Subcutaneous abdominal adipose tissue (tissue), 5 donors: ENCODE data around the gene RHOT1.
"Not testable (repeated sequence)": the region's sequence is repeated elsewhere in the genome, so short reads cannot be mapped to it uniquely, and the experiment has no call there.

ENCODE experiments used
- H3K27ac ChIP-seq: one replicate; pipeline ENCODE4 v1.7.0; 2013; ENCODE audit warnings: low read depth, mild to moderate bottlenecking, inconsistent platforms, low read length, moderate library complexity
- H3K27me3 ChIP-seq, 5 donors: one replicate each; pipeline ENCODE4 v1.7.0; 2013; ENCODE audit warnings: low read length in 5 of 5, inconsistent platforms in 1 of 5; ENCODE audit not compliant: control insufficient read depth in 5 of 5, insufficient read depth in 4 of 5
- H3K36me3 ChIP-seq, 5 donors: one replicate each; pipeline ENCODE4 v1.7.0; 2013; ENCODE audit warnings: low read length in 5 of 5; ENCODE audit not compliant: control insufficient read depth in 5 of 5, insufficient read depth in 5 of 5
- H3K4me1 ChIP-seq, 5 donors: one replicate each; pipeline ENCODE4 v1.7.0; 2013; ENCODE audit warnings: low read length in 5 of 5, mild to moderate bottlenecking in 3 of 5, moderate library complexity in 1 of 5; ENCODE audit not compliant: control insufficient read depth in 5 of 5, insufficient read depth in 5 of 5
- H3K4me3 ChIP-seq, 5 donors: one replicate each; pipeline ENCODE4 v1.7.0; 2013; ENCODE audit warnings: low read length in 5 of 5, low read depth in 1 of 5
- H3K9ac ChIP-seq, 5 donors: one replicate each; pipeline ENCODE4 v1.7.0; 2013; ENCODE audit warnings: low read length in 5 of 5, mild to moderate bottlenecking in 4 of 5, moderate library complexity in 3 of 5
- H3K9me3 ChIP-seq, 5 donors: one replicate each; pipeline ENCODE4 v1.7.0; 2013; ENCODE audit warnings: low read length in 5 of 5; ENCODE audit not compliant: control insufficient read depth in 5 of 5
- donor health status: healthy.
- donor health status: healthy.
- donor health status: healthy.
- donor health status: healthy.
- donor health status: healthy.

The RHOT1 gene

DNA sequence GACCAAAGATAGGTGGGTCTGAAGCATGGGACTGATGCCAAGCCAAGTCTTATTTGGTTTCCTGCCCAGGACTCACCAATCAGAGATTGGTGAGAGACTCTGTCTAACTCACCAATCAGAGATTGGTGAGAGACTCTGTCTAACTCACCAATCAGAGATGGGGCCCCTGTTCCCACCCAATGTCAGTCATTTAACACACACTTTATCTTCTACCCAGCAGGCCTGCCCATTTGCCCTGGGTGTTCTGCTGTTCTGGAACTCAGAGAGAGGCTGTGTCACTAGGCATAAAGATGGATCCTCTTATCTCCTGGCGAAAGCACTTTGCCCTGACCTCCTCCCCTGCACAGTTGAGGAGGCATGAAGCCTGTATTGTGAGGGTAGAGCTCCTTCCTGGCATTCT, 5.4 kb upstream of the RHOT1 start:
- Histone ChIP-seq H3K36me3 (no peaks in the 10 kb centered on the region), H3K4me1 (peaks cover 0 to 10% (median 9%) of the 10 kb centered on the region in 5 donors), H3K9me3 (peaks cover 0 to 3% (median 0%) of the 10 kb centered on the region in 5 donors), H3K4me3 (no peak overlapping the region), H3K27ac (no peak overlapping the region), H3K9ac (no peak overlapping the region), H3K27me3 (no peaks in the 10 kb centered on the region)

GRCh38 chr17:32139504-32139903, 2.8 kb upstream of the RHOT1 start:
- H3K4me1 ChIP-seq: peaks cover 0 to 31% (median 25%) of the 10 kb centered on the region in 5 donors
- not testable (repeated sequence) for H3K4me3 ChIP-seq, H3K9ac ChIP-seq, H3K36me3 ChIP-seq, H3K27ac ChIP-seq, H3K27me3 ChIP-seq, H3K9me3 ChIP-seq

GRCh38 chr17:32141258-32141657, 1.0 kb upstream of the RHOT1 start:
- Histone ChIP-seq H3K4me3 (peak overlapping the region; percentile 66 to 85 (median 77)), H3K27ac (peak overlapping the region; percentile 97), H3K9me3 (no peaks in the 10 kb centered on the region), H3K9ac (peak overlapping the region; percentile 63 to 90 (median 86)), H3K36me3 (peaks cover 0 to 3% (median 0%) of the 10 kb centered on the region in 5 donors), H3K27me3 (no peaks in the 10 kb centered on the region), H3K4me1 (peaks cover 0 to 44% (median 32%) of the 10 kb centered on the region in 5 donors)

- Histone ChIP-seq H3K27ac (peak overlapping the region; percentile 97), H3K9me3 (no peaks in the 10 kb centered on the region), H3K36me3 (peaks cover 0 to 3% (median 0%) of the 10 kb centered on the region in 5 donors), H3K4me1 (peaks cover 0 to 44% (median 32%) of the 10 kb centered on the region in 5 donors), H3K27me3 (no peaks in the 10 kb centered on the region), H3K9ac (peak overlapping the region; percentile 63 to 90 (median 86)), H3K4me3 (peak overlapping the region; percentile 66 to 85 (median 77))
Measured at GRCh38 chr17:32141679-32142037, 644 bp upstream of the RHOT1 start.

DNA sequence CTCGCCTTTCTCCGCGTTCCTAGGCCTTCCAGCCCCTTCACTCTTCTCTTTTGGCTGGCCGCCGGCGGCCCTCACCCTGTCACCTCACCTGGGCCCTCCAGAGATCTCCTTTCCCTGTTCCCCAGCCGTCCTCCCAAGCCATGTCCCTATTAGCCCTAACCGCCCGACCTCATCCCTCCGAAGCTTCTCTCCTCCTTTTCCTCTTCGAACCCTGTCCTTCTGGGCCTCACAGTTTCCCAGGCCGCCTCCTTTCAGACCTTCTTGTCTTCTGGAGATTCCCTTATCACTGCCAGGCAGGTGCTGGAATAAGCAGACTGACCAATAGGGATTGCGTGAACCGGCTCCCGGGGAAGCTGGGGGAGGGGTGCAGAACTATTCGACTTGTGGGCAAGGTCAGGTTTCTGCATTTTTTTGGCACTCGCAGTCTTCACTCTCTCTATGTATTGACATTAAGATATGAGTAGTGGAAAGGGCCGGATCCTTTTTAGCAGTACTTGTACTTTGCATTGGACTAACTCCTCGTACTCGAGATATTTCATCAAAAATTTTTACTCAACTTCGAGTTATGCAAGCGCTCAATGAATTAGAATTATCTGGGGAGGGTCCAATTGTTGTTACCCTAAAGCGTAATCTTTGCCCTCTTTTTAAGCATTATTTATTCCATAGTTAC, 690 bp downstream of the RHOT1 start:
- peak overlapping the region; percentile 92 to 99 (median 95) for H3K9ac ChIP-seq
- no peaks in the 10 kb centered on the region for H3K27me3 ChIP-seq
- H3K4me1 ChIP-seq: peaks cover 0 to 44% (median 32%) of the 10 kb centered on the region in 5 donors

DNA sequence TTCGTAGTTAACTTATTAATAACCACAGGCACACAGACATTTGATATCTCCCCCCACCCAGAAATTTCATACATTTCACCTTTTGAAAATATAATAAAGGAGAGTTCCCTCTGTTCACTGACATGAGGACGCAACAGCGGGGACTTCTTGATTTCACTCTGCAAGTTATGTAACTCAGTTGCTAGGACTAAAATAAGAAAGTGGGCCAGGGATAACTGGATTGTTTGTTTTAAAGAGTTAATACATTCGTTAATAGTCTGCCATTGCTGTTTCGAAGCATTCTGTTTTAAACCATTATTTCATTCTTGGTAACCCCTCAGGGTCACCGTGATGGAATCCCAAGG, 1.2 kb downstream of the RHOT1 start:
- Histone ChIP-seq H3K9ac (peak overlapping the region; percentile 92 to 99 (median 95)), H3K9me3 (no peaks in the 10 kb centered on the region), H3K36me3 (peaks cover 0 to 3% (median 0%) of the 10 kb centered on the region in 5 donors), H3K4me3 (peak overlapping the region; percentile 85 to 97 (median 91)), H3K4me1 (peaks cover 0 to 49% (median 36%) of the 10 kb centered on the region in 5 donors), H3K27ac (peak overlapping the region; percentile 95), H3K27me3 (no peaks in the 10 kb centered on the region)

More for the DNA sequence above, 690 bp downstream of the RHOT1 start:
- Histone ChIP-seq H3K36me3 (peaks cover 0 to 3% (median 0%) of the 10 kb centered on the region in 5 donors), H3K27ac (peak overlapping the region; percentile 95), H3K4me3 (peak overlapping the region; percentile 85 to 97 (median 91)), H3K9me3 (no peaks in the 10 kb centered on the region)

DNA sequence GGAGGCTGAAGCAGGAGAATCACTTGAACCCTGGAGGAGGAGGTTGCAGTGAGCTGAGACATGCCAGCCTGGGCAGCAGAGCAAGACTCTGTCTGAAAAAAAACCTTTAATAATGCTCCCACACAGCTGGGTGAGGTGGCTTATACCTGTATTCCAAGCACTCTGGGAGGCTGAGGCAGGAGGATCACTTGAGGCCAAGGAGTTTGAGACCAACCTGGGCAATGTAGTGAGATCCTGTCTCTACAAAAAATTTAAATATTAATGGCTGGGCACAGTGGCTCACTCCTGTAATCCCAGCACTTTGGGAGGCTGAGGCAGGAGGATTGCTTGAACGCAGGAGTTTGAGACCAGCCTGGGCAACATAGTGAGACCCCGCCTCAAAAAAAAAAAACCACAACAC, 2.1 kb downstream of the RHOT1 start:
- not testable (repeated sequence) for H3K36me3 ChIP-seq, H3K9me3 ChIP-seq, H3K27me3 ChIP-seq, H3K9ac ChIP-seq, H3K27ac ChIP-seq, H3K4me3 ChIP-seq
- peaks cover 0 to 55% (median 37%) of the 10 kb centered on the region in 5 donors for H3K4me1 ChIP-seq

GRCh38 chr17:32148351-32148750, 6.0 kb downstream of the RHOT1 start:
- H3K4me3 ChIP-seq: no peak overlapping the region
- peaks cover 0 to 46% (median 29%) of the 10 kb centered on the region in 5 donors for H3K4me1 ChIP-seq
- no peaks in the 10 kb centered on the region for H3K27me3 ChIP-seq
- H3K36me3 ChIP-seq: peaks cover 0 to 6% (median 4%) of the 10 kb centered on the region in 5 donors
- H3K9ac ChIP-seq: no peak overlapping the region
- no peak overlapping the region for H3K27ac ChIP-seq
- H3K9me3 ChIP-seq: no peaks in the 10 kb centered on the region

GRCh38 chr17:32150358-32150757, 8.1 kb downstream of the RHOT1 start:
- Histone ChIP-seq H3K27me3 (no peaks in the 10 kb centered on the region), H3K9me3 (no peaks in the 10 kb centered on the region), H3K9ac (no peak overlapping the region), H3K4me3 (no peak overlapping the region), H3K27ac (no peak overlapping the region), H3K36me3 (peaks cover 4 to 18% (median 12%) of the 10 kb centered on the region in 5 donors), H3K4me1 (peaks cover 0 to 28% (median 9%) of the 10 kb centered on the region in 5 donors)

- Histone ChIP-seq H3K4me3 (no peak overlapping the region), H3K27ac (peak overlapping the region; percentile 10), H3K9ac (peak overlapping the region in 2 of 5 donors; percentile 2 to 16), H3K9me3 (no peaks in the 10 kb centered on the region), H3K4me1 (peaks cover 0 to 29% (median 6%) of the 10 kb centered on the region in 5 donors), H3K27me3 (no peaks in the 10 kb centered on the region), H3K36me3 (peaks cover 4 to 24% (median 12%) of the 10 kb centered on the region in 5 donors)
Measured at GRCh38 chr17:32152130-32152529, 9.8 kb downstream of the RHOT1 start.
